WI38 (cell line): ENCODE measurements around the gene CFAP91.
"Not testable (repeated sequence)": the region's sequence is repeated elsewhere in the genome, so short reads cannot be mapped to it uniquely, and the experiment has no call there.

ENCODE experiments used
- H3K4me3 ChIP-seq: 2 replicates; pipeline ENCODE4 v1.5.1; 2011; ENCODE audit warnings: low read depth, mild to moderate bottlenecking, control low read depth, low read length
- CTCF ChIP-seq: IDR thresholded peaks from 2 replicates; pipeline ENCODE4 v1.5.1; 2012; ENCODE audit warnings: low read depth, mild to moderate bottlenecking, control low read depth, low read length

CFAP91 gene

DNA sequence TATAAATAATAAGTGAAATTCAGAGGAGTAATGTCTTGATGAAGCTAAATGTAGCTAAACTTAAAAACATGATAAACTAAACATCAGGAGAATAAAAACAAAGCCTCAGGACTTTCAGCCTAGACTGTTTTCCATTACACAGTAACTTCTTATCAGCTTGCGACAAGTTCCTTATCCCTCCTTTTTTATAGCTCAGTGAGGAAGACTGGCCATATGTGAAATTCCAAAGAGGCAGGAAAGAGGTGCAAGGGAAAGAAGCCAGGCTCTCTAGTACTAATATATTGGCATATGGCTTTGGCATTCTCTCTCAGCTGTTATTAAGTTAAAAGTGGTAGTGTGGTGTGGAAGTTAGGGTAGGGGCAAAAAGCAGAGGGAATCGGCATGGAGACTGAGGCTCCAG is 30.0 kb upstream of the CFAP91 start:
- H3K4me3 ChIP-seq, result no peak overlapping the region
- no peak for TF ChIP-seq CTCF

- no peak overlapping the region for H3K4me3 ChIP-seq
- no peak for TF ChIP-seq CTCF
Measured at GRCh38 chr3:119673875-119674274, 28.9 kb upstream of the CFAP91 start.

DNA sequence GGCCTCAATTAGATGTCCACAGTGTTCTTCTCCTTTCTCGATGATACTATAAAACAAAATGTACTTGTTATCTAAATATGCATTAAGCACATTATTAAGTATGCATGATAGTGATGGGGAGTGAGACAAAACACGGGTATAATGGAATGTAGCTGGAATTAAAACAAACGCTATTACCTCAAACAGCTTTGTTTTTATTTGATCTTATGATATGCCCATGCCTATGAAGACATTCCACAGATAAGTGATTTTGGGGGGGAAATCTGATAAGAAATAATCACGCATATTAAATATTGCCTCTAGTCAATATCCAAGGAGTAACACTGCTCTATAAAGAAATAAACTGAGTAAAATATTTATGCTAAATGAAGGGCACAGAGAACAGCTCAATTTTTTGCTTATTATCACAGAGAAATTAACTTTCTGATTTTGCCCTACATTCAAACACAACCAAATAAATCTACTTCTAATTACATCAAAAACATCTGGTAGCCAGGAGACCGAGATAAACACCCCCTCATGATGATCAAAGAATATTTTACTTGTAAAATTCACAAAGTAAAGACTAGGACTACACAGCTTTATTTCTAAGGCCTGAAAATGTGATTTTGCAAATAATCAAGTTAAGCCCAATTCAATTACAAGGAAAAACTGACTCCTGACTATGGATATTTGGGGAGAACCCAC is 27.5 kb upstream of the CFAP91 start:
- no peak overlapping the region for H3K4me3 ChIP-seq

GRCh38 chr3:119676020-119676419 is 26.8 kb upstream of the CFAP91 start:
- H3K4me3 ChIP-seq, result peak overlapping the region; percentile 73
- no peak for TF ChIP-seq CTCF

More for the DNA sequence above, 27.5 kb upstream of the CFAP91 start:
- TF ChIP-seq CTCF, result no peak

- TF ChIP-seq CTCF, result no peak
- H3K4me3 ChIP-seq, result peak within 1 kb of the TSS; percentile 73
Measured at GRCh38 chr3:119676771-119677640, 25.8 kb upstream of the CFAP91 start, which contains the start of gene COX17. Gene COX17 (minus strand): TSS chr3:119677406. CDS start chr3:119677310, 96 bp downstream.

- no peak for TF ChIP-seq CTCF
- H3K4me3 ChIP-seq, result peak overlapping the region; percentile 73
Measured at GRCh38 chr3:119677641-119677934, 25.2 kb upstream of the CFAP91 start.

- H3K4me3 ChIP-seq, result not testable (repeated sequence)
Measured at GRCh38 chr3:119678209-119678608, 24.6 kb upstream of the CFAP91 start.
